WTC11 (cell line): ENCODE measurements around the gene FER. TPM values are rescaled to one million over a fixed set of nuclear protein-coding genes. Genes with fewer than 3 reads are reported as not detected.

ENCODE experiments used
- ATAC-seq: fragments of 200-7000 bp; cut with Tn5 transposase; 2 replicates; pipeline ENCODE4 v1.10.0; 2021; ENCODE audit warnings: mild to moderate bottlenecking, moderate library complexity
- CTCF ChIA-PET: fragments of 300-600 bp; sonication (Branson Sonifier 250); formaldehyde crosslinking; loops from one replicate; lab custom pipeline; 2021; ENCODE audit warnings: antibody characterized with exemption; lab: Charles Lee
- POLR2A ChIA-PET: fragments of 350-600 bp; sonication (Branson Sonifier 250); formaldehyde crosslinking; loops from one replicate; lab custom pipeline; 2021; ENCODE audit warnings: antibody characterized with exemption; lab: Charles Lee
- DNase-seq: peaks from one replicate; pipeline ENCODE4 v3.0.0; 2021; ENCODE audit warnings: low spot score
- H3K27ac Mint-ChIP-seq: 2 replicates; pipeline ENCODE4 v1.8.0; 2021; ENCODE audit warnings: mixed read lengths
- H3K27me3 Mint-ChIP-seq: 2 replicates; pipeline ENCODE4 v1.8.0; 2021; ENCODE audit warnings: low read depth, mild to moderate bottlenecking, moderate library complexity, mixed read lengths
- H3K36me3 Mint-ChIP-seq: 2 replicates; pipeline ENCODE4 v1.8.0; 2021; ENCODE audit warnings: mixed read lengths
- H3K4me1 Mint-ChIP-seq: 2 replicates; pipeline ENCODE4 v1.8.0; 2022; ENCODE audit warnings: mixed read lengths
- H3K4me3 Mint-ChIP-seq: 2 replicates; pipeline ENCODE4 v1.8.0; 2021; ENCODE audit warnings: mild to moderate bottlenecking, moderate library complexity, mixed read lengths
- H3K9me3 Mint-ChIP-seq: 2 replicates; pipeline ENCODE4 v1.8.0; 2021; ENCODE audit warnings: mixed read lengths
- CBFB ChIP-seq: sonication (generic); formaldehyde crosslinking; IDR thresholded peaks from 2 replicates; pipeline ENCODE4 v1.8.1; 2022; ENCODE audit warnings: mild to moderate bottlenecking, low read depth, missing genetic modification reagents
- CREB1 ChIP-seq: sonication (generic); formaldehyde crosslinking; IDR thresholded peaks from 2 replicates; pipeline ENCODE4 v1.8.0; 2023; ENCODE audit warnings: mild to moderate bottlenecking, missing genetic modification reagents
- ELF4 ChIP-seq: sonication (generic); formaldehyde crosslinking; IDR thresholded peaks from 2 replicates; pipeline ENCODE4 v1.8.1; 2022; ENCODE audit warnings: low read depth, mild to moderate bottlenecking, moderate library complexity, missing genetic modification reagents
- FOXP1 ChIP-seq: sonication (generic); formaldehyde crosslinking; IDR thresholded peaks from 2 replicates; pipeline ENCODE4 v1.8.0; 2022; ENCODE audit warnings: missing genetic modification reagents, mild to moderate bottlenecking, moderate library complexity, borderline replicate concordance
- GTF2I ChIP-seq: fragments of 250-450 bp; sonication (Bioruptor Pico); conservative IDR thresholded peaks from 2 replicates; pipeline ENCODE4 v1.4.0; 2021; ENCODE audit warnings: mild to moderate bottlenecking
- MXD4 ChIP-seq: fragments of 250-450 bp; sonication (Bioruptor Pico); IDR thresholded peaks from 2 replicates; pipeline ENCODE4 v1.8.0; 2021; ENCODE audit warnings: mild to moderate bottlenecking, moderate library complexity, borderline replicate concordance
- NFATC4 ChIP-seq: fragments of 250-450 bp; sonication (Bioruptor Pico); IDR thresholded peaks from 2 replicates; pipeline ENCODE4 v1.9.0; 2021; ENCODE audit warnings: mild to moderate bottlenecking
- NR1H2 ChIP-seq: sonication (generic); formaldehyde crosslinking; IDR thresholded peaks from 2 replicates; pipeline ENCODE4 v1.9.0; 2021; ENCODE audit warnings: mild to moderate bottlenecking, moderate library complexity, missing genetic modification reagents
- OVOL2 ChIP-seq: fragments of 250-450 bp; sonication (Bioruptor Pico); IDR thresholded peaks from 2 replicates; pipeline ENCODE4 v1.9.0; 2021; ENCODE audit warnings: mild to moderate bottlenecking, borderline replicate concordance
- SMAD3 ChIP-seq: sonication (generic); formaldehyde crosslinking; IDR thresholded peaks from 2 replicates; pipeline ENCODE4 v1.8.0; 2022; ENCODE audit warnings: missing genetic modification reagents, mild to moderate bottlenecking, borderline replicate concordance
- ZNF138 ChIP-seq: sonication (generic); formaldehyde crosslinking; conservative IDR thresholded peaks from 2 replicates; pipeline ENCODE4 v1.8.1; 2022; ENCODE audit warnings: mild to moderate bottlenecking, moderate library complexity, missing genetic modification reagents
- ZNF396 ChIP-seq: fragments of 250-450 bp; sonication (Bioruptor Pico); IDR thresholded peaks from 2 replicates; pipeline ENCODE4 v1.8.0; 2021; ENCODE audit warnings: mild to moderate bottlenecking, moderate library complexity, borderline replicate concordance
- total RNA-seq: library from RNA; stranded (reverse); gene quantifications from 3 replicates; pipeline ENCODE4 v1.2.3, GENCODE V29; 2021
- TF ChIP-seq, protein P1 (sequence below): sonication (generic); formaldehyde crosslinking; conservative IDR thresholded peaks from 2 replicates; pipeline ENCODE4 v1.8.1; 2022; ENCODE audit warnings: mild to moderate bottlenecking, missing genetic modification reagents
- TF ChIP-seq, protein P2 (sequence below): sonication (generic); formaldehyde crosslinking; IDR thresholded peaks from 2 replicates; pipeline ENCODE4 v1.8.1; 2023; ENCODE audit warnings: mild to moderate bottlenecking, missing genetic modification reagents
- TF ChIP-seq, protein P3 (sequence below): sonication (generic); formaldehyde crosslinking; IDR thresholded peaks from 2 replicates; pipeline ENCODE4 v1.8.0; 2023; ENCODE audit warnings: missing genetic modification reagents
- TF ChIP-seq, protein P4 (sequence below): sonication (generic); formaldehyde crosslinking; IDR thresholded peaks from 2 replicates; pipeline ENCODE4 v1.8.0; 2022; ENCODE audit warnings: missing genetic modification reagents
- TF ChIP-seq, protein P5 (sequence below): sonication (generic); formaldehyde crosslinking; IDR thresholded peaks from 2 replicates; pipeline ENCODE4 v1.8.0; 2023; ENCODE audit warnings: missing genetic modification reagents, mild to moderate bottlenecking, borderline replicate concordance
- TF ChIP-seq, protein P6 (sequence below): sonication (generic); formaldehyde crosslinking; IDR thresholded peaks from 2 replicates; pipeline ENCODE4 v1.8.0; 2022; ENCODE audit warnings: mild to moderate bottlenecking, missing genetic modification reagents
- TF ChIP-seq, protein P7 (sequence below): fragments of 250-450 bp; sonication (Bioruptor Pico); IDR thresholded peaks from 2 replicates; pipeline ENCODE4 v1.9.0; 2021; ENCODE audit warnings: mild to moderate bottlenecking
- TF ChIP-seq, protein P8 (sequence below): fragments of 250-450 bp; sonication (Bioruptor Pico); IDR thresholded peaks from 2 replicates; pipeline ENCODE4 v1.9.0; 2021; ENCODE audit warnings: mild to moderate bottlenecking

Gene FER
- total RNA-seq, 1 experiment from 2014 or later, result 13.8 TPM

DNA sequence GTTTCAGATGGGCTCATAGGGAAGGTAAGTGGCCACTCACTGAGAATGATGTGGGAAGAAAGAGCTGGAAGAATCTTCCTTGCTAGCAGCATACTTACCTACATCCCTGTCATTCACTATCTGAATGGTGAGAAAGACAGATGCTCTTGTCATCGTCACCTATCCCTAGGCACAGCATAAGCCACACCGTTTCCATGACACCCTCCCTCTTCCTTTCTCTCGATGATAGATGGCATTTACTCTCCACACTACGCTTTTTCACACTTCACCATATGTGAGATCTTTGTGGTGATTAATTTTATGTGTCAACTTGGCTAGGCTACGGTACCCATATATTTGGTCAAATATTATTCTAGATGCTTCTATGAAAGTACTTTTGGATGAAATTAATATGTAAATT is 44.4 kb upstream of the FER start (continued):
- TF ChIP-seq NFATC4 (CRISPR knock-in tag), result no peak
- no peak for TF ChIP-seq SMAD3 (CRISPR knock-in tag)
- TF ChIP-seq, protein P1, sequence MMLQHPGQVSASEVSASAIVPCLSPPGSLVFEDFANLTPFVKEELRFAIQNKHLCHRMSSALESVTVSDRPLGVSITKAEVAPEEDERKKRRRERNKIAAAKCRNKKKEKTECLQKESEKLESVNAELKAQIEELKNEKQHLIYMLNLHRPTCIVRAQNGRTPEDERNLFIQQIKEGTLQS (CRISPR knock-in tag), result no peak
- TF ChIP-seq ELF4 (CRISPR knock-in tag), result no peak
- TF ChIP-seq OVOL2 (CRISPR knock-in tag), result no peak
- TF ChIP-seq GTF2I (CRISPR knock-in tag), result no peak
- TF ChIP-seq, protein P2, sequence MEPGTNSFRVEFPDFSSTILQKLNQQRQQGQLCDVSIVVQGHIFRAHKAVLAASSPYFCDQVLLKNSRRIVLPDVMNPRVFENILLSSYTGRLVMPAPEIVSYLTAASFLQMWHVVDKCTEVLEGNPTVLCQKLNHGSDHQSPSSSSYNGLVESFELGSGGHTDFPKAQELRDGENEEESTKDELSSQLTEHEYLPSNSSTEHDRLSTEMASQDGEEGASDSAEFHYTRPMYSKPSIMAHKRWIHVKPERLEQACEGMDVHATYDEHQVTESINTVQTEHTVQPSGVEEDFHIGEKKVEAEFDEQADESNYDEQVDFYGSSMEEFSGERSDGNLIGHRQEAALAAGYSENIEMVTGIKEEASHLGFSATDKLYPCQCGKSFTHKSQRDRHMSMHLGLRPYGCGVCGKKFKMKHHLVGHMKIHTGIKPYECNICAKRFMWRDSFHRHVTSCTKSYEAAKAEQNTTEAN (CRISPR knock-in tag), result no peak

DNA sequence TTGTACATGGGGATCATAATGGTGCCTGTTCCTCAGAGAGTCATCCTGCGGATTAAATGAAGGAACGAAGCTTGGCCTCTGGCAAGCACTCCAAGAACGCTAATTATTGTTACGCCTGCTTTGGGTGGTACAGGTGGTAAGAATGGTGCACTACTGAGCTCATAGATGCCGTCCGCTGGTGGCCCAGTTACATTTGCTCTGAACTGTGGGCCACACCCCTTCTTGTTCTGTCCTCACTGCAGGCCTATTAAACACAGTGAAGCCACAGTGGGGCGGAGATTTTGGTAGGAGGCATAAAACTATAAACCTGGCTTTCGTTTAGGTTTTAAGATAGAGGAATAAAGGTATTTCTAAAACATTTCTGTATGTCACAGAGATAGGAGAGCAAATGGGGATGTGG is 40.6 kb upstream of the FER start:
- ATAC-seq (peak; percentile 72), DNase-seq (no peak)
- Mint-ChIP-seq H3K27me3 (no peaks in the 10 kb centered on the region), H3K4me1 (peaks cover 6% of the 10 kb centered on the region; the same call in 1 of the 2 replicates), H3K27ac (no peak overlapping the region), H3K36me3 (no peaks in the 10 kb centered on the region), H3K9me3 (no peaks in the 10 kb centered on the region), H3K4me3 (no peak overlapping the region)
- POLR2A ChIA-PET, result interaction anchor here (1.2 kb wide), 1 partner anchor 10 kb away, joined by 3 read pairs; no protein-coding TSS in a partner anchor
- CTCF ChIA-PET, result no interaction called here
- TF ChIP-seq MXD4 (CRISPR knock-in tag), result no peak
- TF ChIP-seq NR1H2 (CRISPR knock-in tag), result no peak
- no peak for TF ChIP-seq ZNF396
- TF ChIP-seq, protein P3, sequence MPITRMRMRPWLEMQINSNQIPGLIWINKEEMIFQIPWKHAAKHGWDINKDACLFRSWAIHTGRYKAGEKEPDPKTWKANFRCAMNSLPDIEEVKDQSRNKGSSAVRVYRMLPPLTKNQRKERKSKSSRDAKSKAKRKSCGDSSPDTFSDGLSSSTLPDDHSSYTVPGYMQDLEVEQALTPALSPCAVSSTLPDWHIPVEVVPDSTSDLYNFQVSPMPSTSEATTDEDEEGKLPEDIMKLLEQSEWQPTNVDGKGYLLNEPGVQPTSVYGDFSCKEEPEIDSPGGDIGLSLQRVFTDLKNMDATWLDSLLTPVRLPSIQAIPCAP (CRISPR knock-in tag), result no peak
- no peak for TF ChIP-seq CREB1 (CRISPR knock-in tag)
- TF ChIP-seq ZNF138, result no peak
- TF ChIP-seq, protein P4, sequence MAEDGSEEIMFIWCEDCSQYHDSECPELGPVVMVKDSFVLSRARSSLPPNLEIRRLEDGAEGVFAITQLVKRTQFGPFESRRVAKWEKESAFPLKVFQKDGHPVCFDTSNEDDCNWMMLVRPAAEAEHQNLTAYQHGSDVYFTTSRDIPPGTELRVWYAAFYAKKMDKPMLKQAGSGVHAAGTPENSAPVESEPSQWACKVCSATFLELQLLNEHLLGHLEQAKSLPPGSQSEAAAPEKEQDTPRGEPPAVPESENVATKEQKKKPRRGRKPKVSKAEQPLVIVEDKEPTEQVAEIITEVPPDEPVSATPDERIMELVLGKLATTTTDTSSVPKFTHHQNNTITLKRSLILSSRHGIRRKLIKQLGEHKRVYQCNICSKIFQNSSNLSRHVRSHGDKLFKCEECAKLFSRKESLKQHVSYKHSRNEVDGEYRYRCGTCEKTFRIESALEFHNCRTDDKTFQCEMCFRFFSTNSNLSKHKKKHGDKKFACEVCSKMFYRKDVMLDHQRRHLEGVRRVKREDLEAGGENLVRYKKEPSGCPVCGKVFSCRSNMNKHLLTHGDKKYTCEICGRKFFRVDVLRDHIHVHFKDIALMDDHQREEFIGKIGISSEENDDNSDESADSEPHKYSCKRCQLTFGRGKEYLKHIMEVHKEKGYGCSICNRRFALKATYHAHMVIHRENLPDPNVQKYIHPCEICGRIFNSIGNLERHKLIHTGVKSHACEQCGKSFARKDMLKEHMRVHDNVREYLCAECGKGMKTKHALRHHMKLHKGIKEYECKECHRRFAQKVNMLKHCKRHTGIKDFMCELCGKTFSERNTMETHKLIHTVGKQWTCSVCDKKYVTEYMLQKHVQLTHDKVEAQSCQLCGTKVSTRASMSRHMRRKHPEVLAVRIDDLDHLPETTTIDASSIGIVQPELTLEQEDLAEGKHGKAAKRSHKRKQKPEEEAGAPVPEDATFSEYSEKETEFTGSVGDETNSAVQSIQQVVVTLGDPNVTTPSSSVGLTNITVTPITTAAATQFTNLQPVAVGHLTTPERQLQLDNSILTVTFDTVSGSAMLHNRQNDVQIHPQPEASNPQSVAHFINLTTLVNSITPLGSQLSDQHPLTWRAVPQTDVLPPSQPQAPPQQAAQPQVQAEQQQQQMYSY (CRISPR knock-in tag), result no peak
- TF ChIP-seq, protein P1 (CRISPR knock-in tag), result no peak
- TF ChIP-seq, protein P5, sequence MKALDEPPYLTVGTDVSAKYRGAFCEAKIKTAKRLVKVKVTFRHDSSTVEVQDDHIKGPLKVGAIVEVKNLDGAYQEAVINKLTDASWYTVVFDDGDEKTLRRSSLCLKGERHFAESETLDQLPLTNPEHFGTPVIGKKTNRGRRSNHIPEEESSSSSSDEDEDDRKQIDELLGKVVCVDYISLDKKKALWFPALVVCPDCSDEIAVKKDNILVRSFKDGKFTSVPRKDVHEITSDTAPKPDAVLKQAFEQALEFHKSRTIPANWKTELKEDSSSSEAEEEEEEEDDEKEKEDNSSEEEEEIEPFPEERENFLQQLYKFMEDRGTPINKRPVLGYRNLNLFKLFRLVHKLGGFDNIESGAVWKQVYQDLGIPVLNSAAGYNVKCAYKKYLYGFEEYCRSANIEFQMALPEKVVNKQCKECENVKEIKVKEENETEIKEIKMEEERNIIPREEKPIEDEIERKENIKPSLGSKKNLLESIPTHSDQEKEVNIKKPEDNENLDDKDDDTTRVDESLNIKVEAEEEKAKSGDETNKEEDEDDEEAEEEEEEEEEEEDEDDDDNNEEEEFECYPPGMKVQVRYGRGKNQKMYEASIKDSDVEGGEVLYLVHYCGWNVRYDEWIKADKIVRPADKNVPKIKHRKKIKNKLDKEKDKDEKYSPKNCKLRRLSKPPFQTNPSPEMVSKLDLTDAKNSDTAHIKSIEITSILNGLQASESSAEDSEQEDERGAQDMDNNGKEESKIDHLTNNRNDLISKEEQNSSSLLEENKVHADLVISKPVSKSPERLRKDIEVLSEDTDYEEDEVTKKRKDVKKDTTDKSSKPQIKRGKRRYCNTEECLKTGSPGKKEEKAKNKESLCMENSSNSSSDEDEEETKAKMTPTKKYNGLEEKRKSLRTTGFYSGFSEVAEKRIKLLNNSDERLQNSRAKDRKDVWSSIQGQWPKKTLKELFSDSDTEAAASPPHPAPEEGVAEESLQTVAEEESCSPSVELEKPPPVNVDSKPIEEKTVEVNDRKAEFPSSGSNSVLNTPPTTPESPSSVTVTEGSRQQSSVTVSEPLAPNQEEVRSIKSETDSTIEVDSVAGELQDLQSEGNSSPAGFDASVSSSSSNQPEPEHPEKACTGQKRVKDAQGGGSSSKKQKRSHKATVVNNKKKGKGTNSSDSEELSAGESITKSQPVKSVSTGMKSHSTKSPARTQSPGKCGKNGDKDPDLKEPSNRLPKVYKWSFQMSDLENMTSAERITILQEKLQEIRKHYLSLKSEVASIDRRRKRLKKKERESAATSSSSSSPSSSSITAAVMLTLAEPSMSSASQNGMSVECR, result no peak
- TF ChIP-seq FOXP1, result no peak
- no peak for TF ChIP-seq CBFB (CRISPR knock-in tag)
- TF ChIP-seq, protein P6, sequence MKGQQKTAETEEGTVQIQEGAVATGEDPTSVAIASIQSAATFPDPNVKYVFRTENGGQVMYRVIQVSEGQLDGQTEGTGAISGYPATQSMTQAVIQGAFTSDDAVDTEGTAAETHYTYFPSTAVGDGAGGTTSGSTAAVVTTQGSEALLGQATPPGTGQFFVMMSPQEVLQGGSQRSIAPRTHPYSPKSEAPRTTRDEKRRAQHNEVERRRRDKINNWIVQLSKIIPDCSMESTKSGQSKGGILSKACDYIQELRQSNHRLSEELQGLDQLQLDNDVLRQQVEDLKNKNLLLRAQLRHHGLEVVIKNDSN (CRISPR knock-in tag), result no peak
- TF ChIP-seq, protein P7, sequence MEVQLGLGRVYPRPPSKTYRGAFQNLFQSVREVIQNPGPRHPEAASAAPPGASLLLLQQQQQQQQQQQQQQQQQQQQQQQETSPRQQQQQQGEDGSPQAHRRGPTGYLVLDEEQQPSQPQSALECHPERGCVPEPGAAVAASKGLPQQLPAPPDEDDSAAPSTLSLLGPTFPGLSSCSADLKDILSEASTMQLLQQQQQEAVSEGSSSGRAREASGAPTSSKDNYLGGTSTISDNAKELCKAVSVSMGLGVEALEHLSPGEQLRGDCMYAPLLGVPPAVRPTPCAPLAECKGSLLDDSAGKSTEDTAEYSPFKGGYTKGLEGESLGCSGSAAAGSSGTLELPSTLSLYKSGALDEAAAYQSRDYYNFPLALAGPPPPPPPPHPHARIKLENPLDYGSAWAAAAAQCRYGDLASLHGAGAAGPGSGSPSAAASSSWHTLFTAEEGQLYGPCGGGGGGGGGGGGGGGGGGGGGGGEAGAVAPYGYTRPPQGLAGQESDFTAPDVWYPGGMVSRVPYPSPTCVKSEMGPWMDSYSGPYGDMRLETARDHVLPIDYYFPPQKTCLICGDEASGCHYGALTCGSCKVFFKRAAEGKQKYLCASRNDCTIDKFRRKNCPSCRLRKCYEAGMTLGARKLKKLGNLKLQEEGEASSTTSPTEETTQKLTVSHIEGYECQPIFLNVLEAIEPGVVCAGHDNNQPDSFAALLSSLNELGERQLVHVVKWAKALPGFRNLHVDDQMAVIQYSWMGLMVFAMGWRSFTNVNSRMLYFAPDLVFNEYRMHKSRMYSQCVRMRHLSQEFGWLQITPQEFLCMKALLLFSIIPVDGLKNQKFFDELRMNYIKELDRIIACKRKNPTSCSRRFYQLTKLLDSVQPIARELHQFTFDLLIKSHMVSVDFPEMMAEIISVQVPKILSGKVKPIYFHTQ, result no peak
- TF ChIP-seq, protein P8, sequence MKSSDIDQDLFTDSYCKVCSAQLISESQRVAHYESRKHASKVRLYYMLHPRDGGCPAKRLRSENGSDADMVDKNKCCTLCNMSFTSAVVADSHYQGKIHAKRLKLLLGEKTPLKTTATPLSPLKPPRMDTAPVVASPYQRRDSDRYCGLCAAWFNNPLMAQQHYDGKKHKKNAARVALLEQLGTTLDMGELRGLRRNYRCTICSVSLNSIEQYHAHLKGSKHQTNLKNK, result no peak
- no peak for TF ChIP-seq OVOL2 (CRISPR knock-in tag)
